ENCODE measurements around the gene OR2M2. TPM values are rescaled to one million over a fixed set of nuclear protein-coding genes. Genes with fewer than 3 reads are reported as not detected.

The OR2M2 gene
- total and polyA plus RNA-seq, 2 donors (not counting 3 experiments of a cell fraction or from before 2014, with no cell fraction given) = not detected

DNA sequence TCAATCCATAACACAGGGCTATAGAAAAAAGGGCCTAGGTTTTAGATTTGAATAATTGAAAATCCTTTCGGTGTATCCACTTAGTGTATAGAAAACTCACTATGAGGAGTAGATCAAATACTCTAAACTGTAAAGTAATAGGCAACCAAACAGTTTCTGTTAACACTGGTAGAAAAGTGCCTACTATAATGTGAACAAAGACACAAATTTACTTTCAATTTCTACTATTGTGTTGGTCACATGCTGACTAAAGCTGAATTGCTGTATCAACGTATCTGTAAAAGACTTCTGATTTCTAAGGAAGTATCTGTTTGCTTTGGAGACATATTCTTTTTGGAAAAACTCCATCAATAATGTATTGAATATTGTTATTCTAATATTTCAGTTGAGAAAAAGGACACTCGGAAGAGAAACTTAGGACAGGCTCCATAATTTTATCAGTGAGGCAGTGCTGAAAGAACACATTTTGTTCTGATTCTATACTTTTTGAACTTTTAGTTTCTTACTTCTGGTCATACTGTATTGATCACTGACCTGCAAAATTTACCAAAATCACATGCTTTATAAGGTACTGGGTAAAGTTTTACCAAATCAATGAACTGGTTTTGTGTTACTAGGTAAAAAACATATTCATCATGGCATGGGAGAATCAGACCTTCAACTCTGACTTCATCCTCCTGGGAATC is 30.0 kb upstream of the OR2M2 start, which contains the start of gene OR2M5:
Gene OR2M5 (plus strand): TSS at position 636 of the 686 bp plus-strand sequence. CDS start 0 bp downstream, at position 636.
- no TSS peak for BruUV-seq (replicated peaks)
- Histone ChIP-seq H2AFZ (ENCODE audit: low read depth, low read length) (no peak within 1 kb of the TSS), H3K4me2 (ENCODE audit: insufficient read depth, low read length) (no peak within 1 kb of the TSS), H3K4me3 (replicated peaks in 1 of 3; ENCODE audit: insufficient read depth in 1 of 3, low read depth in 1 of 3, low read length in 3 of 3) (no peak within 1 kb of the TSS), H3K36me3 (ENCODE audit: control insufficient read depth in 2 of 2, extremely low read depth in 1 of 2, insufficient read depth in 2 of 2, low read length in 2 of 2) (no peaks in the 10 kb centered on the region), H3K27ac (ENCODE audit: insufficient read depth, low read depth, low read length) (no peak within 1 kb of the TSS), H3K9me3 (replicated peaks; ENCODE audit: control insufficient read depth, insufficient read depth, low read length) (no peaks in the 10 kb centered on the region), H4K20me1 (replicated peaks; ENCODE audit: control insufficient read depth, extremely low read depth, insufficient read depth, low read length) (no peaks in the 10 kb centered on the region), H3K27me3 (ENCODE audit: control insufficient read depth in 2 of 2, insufficient read depth in 2 of 2, low read length in 2 of 2) (no peaks in the 10 kb centered on the region), H3K9ac (replicated peaks; ENCODE audit: extremely low read depth, insufficient read depth, low read length) (no peak within 1 kb of the TSS), H3K9me1 (replicated peaks; ENCODE audit: control insufficient read depth, extremely low read depth, insufficient read depth, low read length) (no peaks in the 10 kb centered on the region), H3K79me2 (ENCODE audit: control insufficient read depth, insufficient read depth, low read length) (no peaks in the 10 kb centered on the region), H3K4me1 (ENCODE audit: control insufficient read depth, extremely low read depth, insufficient read depth, low read length) (no peaks in the 10 kb centered on the region)
- no peak for FAIRE-seq
- TF ChIP-seq, protein P1, sequence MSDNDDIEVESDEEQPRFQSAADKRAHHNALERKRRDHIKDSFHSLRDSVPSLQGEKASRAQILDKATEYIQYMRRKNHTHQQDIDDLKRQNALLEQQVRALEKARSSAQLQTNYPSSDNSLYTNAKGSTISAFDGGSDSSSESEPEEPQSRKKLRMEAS (IDR thresholded peaks at IDR 0.05; ENCODE audit: insufficient read depth, insufficient read length) = no peak
- TF ChIP-seq POLR2AphosphoS5 (IDR thresholded peaks at IDR 0.05; ENCODE audit: insufficient read depth, low read depth, low read length) = no peak
- TF ChIP-seq POLR2A (IDR thresholded peaks at IDR 0.05; ENCODE audit: low read depth, low read length) = no peak
- no peak for TF ChIP-seq MYC (IDR thresholded peaks at IDR 0.05; ENCODE audit: low read depth, low read length)
- no peak for TF ChIP-seq EZH2 (IDR thresholded peaks at IDR 0.05; ENCODE audit: borderline replicate concordance, low read depth, low read length, severe bottlenecking)
- no peak for TF ChIP-seq CTCF (IDR thresholded peaks at IDR 0.05; ENCODE audit: extremely low read depth in 1 of 2, insufficient read depth in 1 of 2, low read depth in 1 of 2, low read length in 2 of 2)
- TF ChIP-seq JUN (IDR thresholded peaks at IDR 0.05; ENCODE audit: borderline replicate concordance, insufficient read depth, insufficient read length, low read depth) = no peak
- no peak for TF ChIP-seq GATA2 (IDR thresholded peaks at IDR 0.05; ENCODE audit: insufficient read depth, insufficient read length, low read depth, low read length)
- no peak for TF ChIP-seq FOS (IDR thresholded peaks at IDR 0.05; ENCODE audit: borderline replicate concordance, insufficient read depth, low read length)
- ChIA-PET CTCF (no interaction called here), POLR2A (no interaction called here)
- dilution Hi-C loops (cut with MboI; ENCODE audit: extremely low pct_ligation_motif_present, low sequenced_read_pairs) (no loop called here), intact Hi-C loops (cut with micrococcal nuclease) (no loop called here)
- DNase-seq (ENCODE audit: low read depth, low spot score) = no peak
